ENCODE measurements around the gene LIN7A.

GRCh38 chr12:80936353-80936641 is 1.4 kb downstream of the LIN7A start:
- TF ChIP-seq CTCF (IDR thresholded peaks at IDR 0.05; ENCODE audit: insufficient read depth, low read length, poor library complexity, severe bottlenecking) (no peak), EZH2phosphoT487 (conservative IDR thresholded peaks at IDR 0.05; ENCODE audit: low read length) (no peak)

All from SU-DHL-6 (cell line).